HepG2 (cell line): ENCODE data around the gene ATAD3A. TPM values are rescaled to one million over a fixed set of nuclear protein-coding genes. Genes with fewer than 3 reads are reported as not detected.
A peak's percentile ranks its signal among the peaks of the same experiment; 100 is the strongest.

Source experiments
- ARID5B ChIP-seq: IDR thresholded peaks from 2 replicates; pipeline ENCODE4 v1.4.0; 2020; ENCODE audit warnings: mild to moderate bottlenecking, missing genetic modification reagents
- ELF3 ChIP-seq: IDR thresholded peaks from 2 replicates; pipeline ENCODE4 v1.6.1; 2016; ENCODE audit warnings: missing genetic modification reagents, missing compliant biosample characterization
- KAT2B ChIP-seq: fragments of 150-350 bp; IDR thresholded peaks from 2 replicates; pipeline ENCODE4 v1.6.1; 2014; ENCODE audit warnings: low read depth, low read length, borderline replicate concordance
- NFE2 ChIP-seq: sonication (generic); formaldehyde crosslinking; IDR thresholded peaks from 2 replicates; pipeline ENCODE4 v1.4.0; 2020; ENCODE audit warnings: missing genetic modification reagents
- RELA ChIP-seq: sonication (generic); formaldehyde crosslinking; IDR thresholded peaks from 2 replicates; pipeline ENCODE4 v1.4.0; 2020; ENCODE audit warnings: missing genetic modification reagents
- ZBTB37 ChIP-seq: sonication (generic); formaldehyde crosslinking; IDR thresholded peaks from 2 replicates; pipeline ENCODE4 v1.4.0; 2020; ENCODE audit warnings: mild to moderate bottlenecking, missing genetic modification reagents
- ZFY ChIP-seq: sonication (generic); formaldehyde crosslinking; IDR thresholded peaks from 2 replicates; pipeline ENCODE4 v1.4.0; 2020; ENCODE audit warnings: missing genetic modification reagents
- ZNF280B ChIP-seq: sonication (generic); formaldehyde crosslinking; IDR thresholded peaks from 2 replicates; pipeline ENCODE4 v1.5.0; 2020; ENCODE audit warnings: missing genetic modification reagents, mild to moderate bottlenecking, borderline replicate concordance
- ZNF746 ChIP-seq: sonication (generic); formaldehyde crosslinking; IDR thresholded peaks from 2 replicates; pipeline ENCODE4 v1.8.0; 2022; ENCODE audit warnings: mild to moderate bottlenecking, missing genetic modification reagents
- ZNF781 ChIP-seq: sonication (generic); formaldehyde crosslinking; IDR thresholded peaks from 2 replicates; pipeline ENCODE4 v1.5.1; 2020; ENCODE audit warnings: borderline replicate concordance, mild to moderate bottlenecking, missing genetic modification reagents; ENCODE audit errors: not compliant biosample characterization
- ZNF878 ChIP-seq: sonication (generic); formaldehyde crosslinking; IDR thresholded peaks from 2 replicates; pipeline ENCODE4 v1.8.1; 2023; ENCODE audit warnings: mild to moderate bottlenecking, missing genetic modification reagents, moderate library complexity
- polyA plus RNA-seq, 8 experiments: library from polyadenylated mRNA; depleted of rRNA in 3 of 8; stranded (reverse) in 7 of 8; unstranded in 1 of 8; fragments of >200 nt; fragmentation: Illumina TruSeq in 4 of 8; extraction: Trizol in 4 of 8; gene quantifications; 2 replicates each; pipeline versions ENCODE4 v1.2.1 to v1.2.3, GENCODE V29; 2011 to 2016; ENCODE audit warnings: low read depth in 4 of 8, missing spikeins in 1 of 8, mixed read lengths in 1 of 8; ENCODE audit not compliant: insufficient read depth in 1 of 8
- total RNA-seq, 5 experiments: library from RNA; depleted of rRNA; stranded (reverse); fragments of >200 nt; fragmentation: Illumina TruSeq; extraction: Trizol; gene quantifications; 2 replicates each; pipeline ENCODE4 v1.2.3, GENCODE V29; 2016; ENCODE audit warnings: low read depth in 1 of 5
- TF ChIP-seq, protein P1 (sequence below), 2 experiments: sonication (generic) in 1 of 2; formaldehyde crosslinking in 1 of 2; IDR thresholded peaks; 2 replicates each; pipeline versions ENCODE4 v1.6.1 to v1.9.0; 2014 to 2022; ENCODE audit warnings: antibody characterized with exemption in 1 of 2, borderline replicate concordance in 1 of 2, inconsistent platforms in 1 of 2, low read depth in 1 of 2, missing genetic modification reagents in 1 of 2
- TF ChIP-seq, protein P2 (sequence below): IDR thresholded peaks from 2 replicates; pipeline ENCODE4 v1.6.1; 2016; ENCODE audit warnings: missing compliant biosample characterization, missing genetic modification reagents, borderline replicate concordance

The ATAD3A gene
- total and polyA plus RNA-seq, 2 of the 13 experiments (the other 11 are each of a cell fraction or from before 2014, with no cell fraction given): 10.6 to 49.0 TPM

DNA sequence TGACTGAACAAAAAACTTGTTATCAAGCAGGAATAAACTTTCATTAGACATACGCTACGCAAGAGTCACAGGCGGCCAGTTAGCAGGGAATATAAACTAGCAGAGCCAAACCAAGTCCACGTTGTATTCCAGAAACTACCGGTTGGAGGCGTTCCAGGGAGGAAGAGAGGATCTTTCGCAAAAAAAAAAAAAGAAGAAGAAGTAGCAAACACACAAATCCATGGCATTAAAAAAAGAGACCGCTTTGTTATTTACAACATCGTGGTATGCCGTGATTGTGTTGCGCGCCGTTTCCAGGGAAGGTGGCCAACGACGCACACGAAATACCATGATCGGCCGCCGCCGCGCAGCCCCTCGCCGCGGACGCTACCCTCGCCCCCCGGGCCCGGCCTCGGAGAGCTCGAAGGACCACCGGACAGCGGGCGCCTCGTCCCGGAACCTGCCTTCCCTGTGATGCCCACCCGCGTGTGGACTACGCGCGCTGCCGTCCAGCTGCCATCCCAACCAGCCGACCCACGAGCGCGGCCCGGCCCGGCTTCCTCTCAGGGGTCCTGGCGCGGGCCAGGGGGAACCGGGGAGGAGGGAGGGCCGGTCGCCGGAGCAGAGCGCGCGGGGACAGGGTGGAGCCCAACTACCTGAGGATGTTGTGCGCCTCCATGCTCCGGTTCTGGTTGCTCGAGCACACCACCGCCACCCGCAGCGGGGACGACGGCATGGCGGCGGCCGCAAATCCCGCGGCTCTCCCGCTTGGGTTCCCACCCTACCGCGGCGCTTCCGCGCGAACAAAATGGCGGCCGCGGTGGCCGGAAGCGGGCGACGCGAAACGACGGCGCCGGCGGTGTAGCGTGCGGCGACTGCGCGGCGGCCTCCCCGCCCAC is 62.1 kb downstream of the ATAD3A start (continued):
- TF ChIP-seq, protein P1, sequence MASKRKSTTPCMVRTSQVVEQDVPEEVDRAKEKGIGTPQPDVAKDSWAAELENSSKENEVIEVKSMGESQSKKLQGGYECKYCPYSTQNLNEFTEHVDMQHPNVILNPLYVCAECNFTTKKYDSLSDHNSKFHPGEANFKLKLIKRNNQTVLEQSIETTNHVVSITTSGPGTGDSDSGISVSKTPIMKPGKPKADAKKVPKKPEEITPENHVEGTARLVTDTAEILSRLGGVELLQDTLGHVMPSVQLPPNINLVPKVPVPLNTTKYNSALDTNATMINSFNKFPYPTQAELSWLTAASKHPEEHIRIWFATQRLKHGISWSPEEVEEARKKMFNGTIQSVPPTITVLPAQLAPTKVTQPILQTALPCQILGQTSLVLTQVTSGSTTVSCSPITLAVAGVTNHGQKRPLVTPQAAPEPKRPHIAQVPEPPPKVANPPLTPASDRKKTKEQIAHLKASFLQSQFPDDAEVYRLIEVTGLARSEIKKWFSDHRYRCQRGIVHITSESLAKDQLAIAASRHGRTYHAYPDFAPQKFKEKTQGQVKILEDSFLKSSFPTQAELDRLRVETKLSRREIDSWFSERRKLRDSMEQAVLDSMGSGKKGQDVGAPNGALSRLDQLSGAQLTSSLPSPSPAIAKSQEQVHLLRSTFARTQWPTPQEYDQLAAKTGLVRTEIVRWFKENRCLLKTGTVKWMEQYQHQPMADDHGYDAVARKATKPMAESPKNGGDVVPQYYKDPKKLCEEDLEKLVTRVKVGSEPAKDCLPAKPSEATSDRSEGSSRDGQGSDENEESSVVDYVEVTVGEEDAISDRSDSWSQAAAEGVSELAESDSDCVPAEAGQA (IDR thresholded peaks at IDR 0.05; ENCODE audit: low read depth): no peak
- TF ChIP-seq, protein P1 (CRISPR knock-in tag; IDR thresholded peaks at IDR 0.05; ENCODE audit: borderline replicate concordance): no peak
- TF ChIP-seq, protein P2, sequence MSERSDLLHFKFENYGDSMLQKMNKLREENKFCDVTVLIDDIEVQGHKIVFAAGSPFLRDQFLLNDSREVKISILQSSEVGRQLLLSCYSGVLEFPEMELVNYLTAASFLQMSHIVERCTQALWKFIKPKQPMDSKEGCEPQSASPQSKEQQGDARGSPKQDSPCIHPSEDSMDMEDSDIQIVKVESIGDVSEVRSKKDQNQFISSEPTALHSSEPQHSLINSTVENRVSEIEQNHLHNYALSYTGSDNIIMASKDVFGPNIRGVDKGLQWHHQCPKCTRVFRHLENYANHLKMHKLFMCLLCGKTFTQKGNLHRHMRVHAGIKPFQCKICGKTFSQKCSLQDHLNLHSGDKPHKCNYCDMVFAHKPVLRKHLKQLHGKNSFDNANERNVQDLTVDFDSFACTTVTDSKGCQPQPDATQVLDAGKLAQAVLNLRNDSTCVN (CRISPR knock-in tag): no peak
- TF ChIP-seq ZFY (CRISPR knock-in tag) (no peak), ZBTB37 (CRISPR knock-in tag) (no peak), ELF3 (CRISPR knock-in tag) (no peak), KAT2B (no peak), ZNF781 (CRISPR knock-in tag) (no peak), ZNF746 (CRISPR knock-in tag) (no peak), ZNF280B (CRISPR knock-in tag) (peak; percentile 70), ZNF878 (CRISPR knock-in tag) (no peak), RELA (CRISPR knock-in tag) (no peak), NFE2 (no peak), ARID5B (CRISPR knock-in tag) (no peak)
